ENCODE measurements around the gene CKS1B. TPM values are rescaled to one million over a fixed set of nuclear protein-coding genes. Genes with fewer than 3 reads are reported as not detected.

The CKS1B gene
- total and polyA plus RNA-seq, 9 of the 15 experiments (the other 6 are each of a cell fraction or from before 2014, with no cell fraction given), result 215 to 1,103 (median 460) TPM

DNA sequence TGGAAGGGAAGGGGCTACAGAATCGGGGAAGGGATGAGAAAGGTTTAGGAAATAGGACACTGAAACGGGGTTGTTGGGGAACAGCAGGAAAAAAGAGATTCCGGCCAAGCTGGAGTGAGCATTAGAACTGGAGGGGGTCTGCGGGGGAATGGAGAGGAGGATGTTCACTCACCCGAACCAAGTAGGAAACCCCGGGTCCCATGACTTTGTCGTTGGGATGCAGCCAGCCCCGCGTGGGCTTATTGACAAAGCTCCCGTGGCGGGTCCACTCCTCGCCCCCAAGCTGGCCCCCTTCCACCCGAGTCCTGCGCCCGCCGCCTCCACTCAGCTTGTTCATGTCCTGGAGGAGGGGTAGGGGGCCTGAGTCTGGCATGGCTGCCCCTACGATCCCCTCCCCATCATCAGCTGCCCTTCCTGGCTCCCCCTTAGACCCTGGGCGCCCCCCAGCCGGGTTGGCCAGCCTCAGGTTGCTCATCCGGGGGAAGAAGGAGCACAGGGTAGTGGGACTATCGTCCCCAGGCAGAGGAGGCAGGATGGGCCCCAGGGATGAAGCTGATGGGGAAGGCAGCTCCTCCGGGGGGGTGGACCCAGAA is 4.5 kb upstream of the CKS1B start:
- H3K36me3 ChIP-seq (ENCODE audit: control insufficient read depth, insufficient read depth, low read length), result peaks cover 49% of the 10 kb centered on the region
- intact Hi-C loops (cut with micrococcal nuclease), result loop anchor here (5.0 kb wide), 1 partner anchor 92 kb away; the partner anchor contains the start of gene EFNA4
- H3K79me2 ChIP-seq (ENCODE audit: control insufficient read depth, insufficient read depth, low read length), result peaks cover 44% of the 10 kb centered on the region
- DNase-seq (ENCODE audit: extremely low read depth in 1 of 4, low spot score in 3 of 4) (no peak), ATAC-seq (no peak), FAIRE-seq (no peak)
- 64% methylated on average over 17 of the region's 22 CpGs for WGBS (ENCODE audit: insufficient coverage, low coverage, missing lambda C conversion rate)
- no peak overlapping the region for H2AFZ ChIP-seq (ENCODE audit: low read depth, low read length)
- H3K4me2 ChIP-seq (ENCODE audit: insufficient read depth, low read length), result peak overlapping the region; percentile 82
- BruUV-seq (replicated peaks), result no TSS peak
- CTCF ChIA-PET (ENCODE audit: low intra/inter-chr PET ratio), result no interaction called here
- no peaks in the 10 kb centered on the region; a peak in 1 of 5 replicates for H3K27me3 ChIP-seq (ENCODE audit: control insufficient read depth in 2 of 2, insufficient read depth in 2 of 2, low read length in 2 of 2)
- peaks cover 33 to 49% of the 10 kb centered on the region in 2 experiments; a peak in 4 of 5 replicates for H3K4me1 ChIP-seq (replicated peaks in 1 of 2; ENCODE audit: control insufficient read depth in 2 of 2, insufficient read depth in 2 of 2, low read length in 2 of 2)
- H3K27ac ChIP-seq (ENCODE audit: extremely low read depth, low read depth, low read length), result peak overlapping the region; percentile 84; the same call in 2 of the 3 replicates
- no peaks in the 10 kb centered on the region for H3K9me3 ChIP-seq (replicated peaks; ENCODE audit: control insufficient read depth, insufficient read depth, low read depth, low read length)
- H4K20me1 ChIP-seq (replicated peaks; ENCODE audit: control insufficient read depth, insufficient read depth, low read length), result no peaks in the 10 kb centered on the region
- peak overlapping the region; percentile 40 for H3K4me3 ChIP-seq
- H3K9me1 ChIP-seq (ENCODE audit: control insufficient read depth, insufficient read depth, low read length), result no peaks in the 10 kb centered on the region
- H3K9ac ChIP-seq (ENCODE audit: insufficient read depth in 1 of 2, low read depth in 2 of 2, low read length in 2 of 2), result peak overlapping the region; percentile 59 to 91
- TF ChIP-seq CBFA2T3 (IDR thresholded peaks at IDR 0.05) (no peak), TAF9B (IDR thresholded peaks at IDR 0.05; ENCODE audit: partially characterized antibody) (no peak), RBM14 (IDR thresholded peaks at IDR 0.05; ENCODE audit: borderline replicate concordance, insufficient read depth, low read depth, low read length) (no peak), ZNF253 (CRISPR knock-in tag; conservative IDR thresholded peaks at IDR 0.05) (no peak), RERE (CRISPR knock-in tag; IDR thresholded peaks at IDR 0.05; ENCODE audit: borderline replicate concordance) (no peak), RBM22 (IDR thresholded peaks at IDR 0.05; ENCODE audit: low read depth, low read length, poor library complexity, severe bottlenecking) (peak; percentile 32), POU5F1 (IDR thresholded peaks at IDR 0.05; ENCODE audit: borderline replicate concordance, low read depth, low read length, partially characterized antibody) (no peak)
- in situ Hi-C loops (cut with MboI), result no loop called here
- POLR2A ChIA-PET, result interaction anchor here (0.6 to 8.3 kb wide), 14 partner anchors 7 to 691 kb away, joined by 3 to 80 read pairs (median 4); partner anchors contain the start of genes EFNA4, FLAD1, LENEP and PBXIP1
